Stomach (tissue), 9 donors: ENCODE results near the gene KRT38. TPM values are rescaled to one million over a fixed set of nuclear protein-coding genes. Genes with fewer than 3 reads are reported as not detected.

Source experiments
- DNase-seq, 2 donors: peaks; one replicate each; pipeline versions ENCODE4 v3.0.0 to v3.0.0-alpha.2; 2013 to 2019
- H3K27ac ChIP-seq, 5 donors: fragments of 200-600 bp in 4 of 5; sonication (generic) in 4 of 5; one replicate each; pipeline ENCODE4 v1.5.1; 2013 to 2019; ENCODE audit warnings: mild to moderate bottlenecking in 1 of 5, moderate library complexity in 1 of 5
- H3K27me3 ChIP-seq, 3 donors: fragments of 200-600 bp; sonication (generic); one replicate each; pipeline ENCODE4 v1.5.1; 2017 to 2019; ENCODE audit warnings: mixed run types in 1 of 3
- H3K36me3 ChIP-seq, 4 donors: fragments of 200-600 bp; sonication (generic); 1 replicate in 3 of 4; 2 replicates in 1 of 4; pipeline ENCODE4 v1.5.1; 2016 to 2019
- H3K4me1 ChIP-seq, 4 donors: fragments of 200-600 bp; sonication (generic); one replicate each; pipeline ENCODE4 v1.5.1; 2016 to 2019
- H3K4me3 ChIP-seq, 4 donors: fragments of 200-600 bp; sonication (generic) in 3 of 4; one replicate each; pipeline ENCODE4 v1.5.1; 2016 to 2019; ENCODE audit warnings: mild to moderate bottlenecking in 1 of 4
- H3K9me3 ChIP-seq, 4 donors: fragments of 200-600 bp; sonication (generic); one replicate each; pipeline ENCODE4 v1.5.1; 2016 to 2019
- EP300 ChIP-seq: sonication (generic); formaldehyde crosslinking; IDR thresholded peaks from one replicate; pipeline ENCODE4 v1.6.1; 2017; ENCODE audit warnings: antibody characterized with exemption
- POLR2A ChIP-seq, 4 donors: fragments of 450-650 bp; IDR thresholded peaks; one replicate each; pipeline ENCODE4 v1.6.1; 2016; ENCODE audit warnings: antibody characterized with exemption in 4 of 4, control low read depth in 2 of 4, mild to moderate bottlenecking in 1 of 4, moderate library complexity in 1 of 4
- POLR2AphosphoS5 ChIP-seq, 3 donors: sonication (generic); formaldehyde crosslinking; IDR thresholded peaks; one replicate each; pipeline ENCODE4 v1.6.1; 2016; ENCODE audit warnings: antibody characterized with exemption in 3 of 3
- whole genome bisulfite sequencing, 5 donors: extraction: QIAGEN DNeasy Blood & Tissue Kit in 3 of 5; methylation state at CpG; one replicate each; pipeline versions ENCODE4 v1.1.5 to v1.1.7; 2013 to 2018; 5-methylcytosine and 5-hydroxymethylcytosine counted together
- intact Hi-C: fragments of 100-400 bp; cut with DNase I; formaldehyde crosslinking; loops from one replicate; pipeline ENCODE4 v1.15.1; 2023; ENCODE audit warnings: low total_unique reads
- polyA plus RNA-seq, 3 donors: library from polyadenylated mRNA; stranded (reverse); fragments of 200-250 nt; gene quantifications; one replicate each; pipeline ENCODE4 v1.2.3, GENCODE V29; 2013
- total RNA-seq, 5 donors: library from RNA; depleted of rRNA; stranded (reverse); fragments of >200 nt; gene quantifications; one replicate each; pipeline versions ENCODE4 v1.1.0 to v1.2.3, GENCODE V29; 2014 to 2016
- TF ChIP-seq, protein P1 (sequence below), 7 experiments: fragments of 450-650 bp in 4 of 7; fragments of 200-600 bp in 3 of 7; sonication (generic) in 3 of 7; IDR thresholded peaks; one replicate each; pipeline ENCODE4 v1.5.1; 2016 to 2019; ENCODE audit warnings: antibody characterized with exemption in 7 of 7, control low read depth in 2 of 7, mild to moderate bottlenecking in 1 of 7
- donor health status: healthy with polysubstance abuse.
- donor health status: Bipolar disorder and iron deficiency.
- donor health status: healthy.

The KRT38 gene
- total and polyA plus RNA-seq, 8 donors, result not detected

DNA sequence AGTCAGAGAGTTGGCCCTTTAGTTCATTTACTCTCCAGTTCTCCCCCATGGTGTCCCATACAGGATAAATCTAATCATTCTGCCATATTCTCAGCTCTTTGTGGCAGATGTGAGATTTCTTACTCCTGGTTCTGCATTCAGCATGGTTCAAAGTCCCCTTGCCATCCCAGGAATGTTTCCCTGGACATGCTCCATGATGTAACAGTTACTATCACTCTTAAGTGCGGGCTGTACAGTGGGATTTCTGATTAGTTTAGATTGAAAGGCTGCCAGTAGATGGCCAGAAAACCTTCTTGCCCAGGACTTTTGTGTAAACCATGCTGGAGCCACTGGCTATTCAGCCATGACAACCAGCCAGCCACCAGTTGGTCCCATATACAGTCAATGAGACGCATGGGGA lies 26.8 kb downstream of the KRT38 start:
- intact Hi-C loops, result no loop called here
- Histone ChIP-seq H3K27me3 (no peaks in the 10 kb centered on the region), H3K4me3 (no peak overlapping the region), H3K4me1 (peaks cover 0 to 20% (median 5%) of the 10 kb centered on the region in 4 donors), H3K36me3 (no peaks in the 10 kb centered on the region), H3K27ac (no peak overlapping the region), H3K9me3 (no peaks in the 10 kb centered on the region)
- DNase-seq, result no peak
- WGBS, 5 donors, result 76 to 92% (median 80%) methylated on average over 2 of the region's 2 CpGs
- TF ChIP-seq POLR2AphosphoS5 (IDR thresholded peaks at IDR 0.05) (no peak), POLR2A (IDR thresholded peaks at IDR 0.05) (no peak), EP300 (no peak)
- TF ChIP-seq, protein P1, sequence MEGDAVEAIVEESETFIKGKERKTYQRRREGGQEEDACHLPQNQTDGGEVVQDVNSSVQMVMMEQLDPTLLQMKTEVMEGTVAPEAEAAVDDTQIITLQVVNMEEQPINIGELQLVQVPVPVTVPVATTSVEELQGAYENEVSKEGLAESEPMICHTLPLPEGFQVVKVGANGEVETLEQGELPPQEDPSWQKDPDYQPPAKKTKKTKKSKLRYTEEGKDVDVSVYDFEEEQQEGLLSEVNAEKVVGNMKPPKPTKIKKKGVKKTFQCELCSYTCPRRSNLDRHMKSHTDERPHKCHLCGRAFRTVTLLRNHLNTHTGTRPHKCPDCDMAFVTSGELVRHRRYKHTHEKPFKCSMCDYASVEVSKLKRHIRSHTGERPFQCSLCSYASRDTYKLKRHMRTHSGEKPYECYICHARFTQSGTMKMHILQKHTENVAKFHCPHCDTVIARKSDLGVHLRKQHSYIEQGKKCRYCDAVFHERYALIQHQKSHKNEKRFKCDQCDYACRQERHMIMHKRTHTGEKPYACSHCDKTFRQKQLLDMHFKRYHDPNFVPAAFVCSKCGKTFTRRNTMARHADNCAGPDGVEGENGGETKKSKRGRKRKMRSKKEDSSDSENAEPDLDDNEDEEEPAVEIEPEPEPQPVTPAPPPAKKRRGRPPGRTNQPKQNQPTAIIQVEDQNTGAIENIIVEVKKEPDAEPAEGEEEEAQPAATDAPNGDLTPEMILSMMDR (IDR thresholded peaks at IDR 0.05), result no peak

DNA sequence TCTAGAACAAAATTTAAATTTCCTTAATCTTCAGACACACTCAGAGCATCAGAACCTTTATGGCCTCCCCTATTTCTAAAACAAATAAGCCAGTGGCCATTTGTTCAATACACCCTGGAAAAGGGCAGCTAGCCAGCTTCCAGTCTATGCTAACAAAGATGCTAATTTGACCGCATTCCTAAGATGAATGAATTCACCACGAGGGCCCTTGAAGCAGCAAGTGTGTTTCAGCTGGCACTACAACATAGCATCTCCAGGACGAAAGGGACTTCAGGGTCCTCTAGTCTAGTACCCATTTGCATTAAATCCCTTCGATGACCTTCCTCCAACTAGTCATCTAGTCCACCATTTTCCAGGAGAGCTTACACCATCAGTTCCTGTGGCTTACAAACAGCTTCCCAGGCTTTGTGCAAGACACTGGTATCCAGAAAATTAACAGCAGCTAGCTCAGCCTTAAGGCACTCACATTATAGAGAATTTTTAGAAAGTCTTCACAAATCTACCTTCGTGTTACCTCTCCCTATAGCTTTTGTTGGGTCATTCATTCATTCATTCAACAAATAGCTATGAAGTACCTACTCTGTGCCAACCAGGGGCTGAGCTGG lies 27.3 kb downstream of the KRT38 start:
- H3K4me3 ChIP-seq, result no peak overlapping the region
- no peaks in the 10 kb centered on the region for H3K36me3 ChIP-seq
- TF ChIP-seq POLR2AphosphoS5 (IDR thresholded peaks at IDR 0.05) (no peak), EP300 (no peak), POLR2A (IDR thresholded peaks at IDR 0.05) (no peak)
- TF ChIP-seq, protein P1 (IDR thresholded peaks at IDR 0.05), result no peak
- H3K4me1 ChIP-seq, result peaks cover 0 to 20% (median 5%) of the 10 kb centered on the region in 4 donors
- H3K27ac ChIP-seq, result no peak overlapping the region
- H3K9me3 ChIP-seq, result no peaks in the 10 kb centered on the region
- no peak for DNase-seq
- intact Hi-C loops, result no loop called here
- no peaks in the 10 kb centered on the region for H3K27me3 ChIP-seq
- WGBS, 5 donors, result 49 to 61% (median 56%) methylated on average over 5 of the region's 5 CpGs

DNA sequence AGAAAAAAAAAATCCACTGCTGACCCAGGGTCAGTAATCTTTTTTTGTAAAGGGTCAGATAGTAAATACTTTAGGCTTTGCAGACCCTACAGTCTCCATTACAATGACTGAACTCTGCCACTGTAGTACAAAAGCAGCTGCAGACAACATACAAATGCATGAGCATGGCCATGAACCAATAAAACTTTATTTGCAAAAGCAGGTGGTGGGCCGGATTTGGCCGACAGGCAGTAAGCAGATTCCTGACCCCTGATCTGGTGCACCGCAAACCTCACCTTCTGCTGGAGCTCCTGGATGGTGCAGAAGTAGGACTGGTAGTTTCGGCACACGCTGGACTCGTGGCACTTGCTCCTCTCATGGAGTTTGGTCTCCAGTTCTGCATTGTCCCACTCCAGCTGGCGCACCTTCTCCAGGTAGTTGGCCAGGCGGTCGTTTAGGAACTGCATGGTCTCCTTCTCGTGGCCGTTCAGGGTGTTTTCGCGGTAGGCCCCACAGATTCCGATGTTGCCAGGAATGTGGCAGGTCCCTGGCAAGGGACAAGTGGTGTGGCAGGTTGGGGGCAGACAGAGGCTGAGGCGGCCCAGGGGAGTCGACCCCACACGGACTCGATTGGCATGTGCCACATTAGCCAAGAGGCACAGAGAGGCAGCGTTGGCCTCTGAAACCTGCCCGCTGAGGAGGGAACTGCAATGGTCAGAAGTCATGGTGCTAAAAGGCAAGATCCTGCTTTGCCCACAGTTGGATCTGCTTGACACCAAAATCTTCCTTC lies 29.5 kb downstream of the KRT38 start:
- H3K4me3 ChIP-seq, result no peak overlapping the region
- 91 to 96% (median 95%) methylated on average over 20 of the region's 20 CpGs for WGBS, 5 donors
- H3K36me3 ChIP-seq, result no peaks in the 10 kb centered on the region
- H3K4me1 ChIP-seq, result peaks cover 0 to 5% (median 2%) of the 10 kb centered on the region in 4 donors
- no peak overlapping the region for H3K27ac ChIP-seq
- DNase-seq, result no peak
- no peaks in the 10 kb centered on the region for H3K9me3 ChIP-seq
- no peak for TF ChIP-seq POLR2AphosphoS5 (IDR thresholded peaks at IDR 0.05)
- no peak for TF ChIP-seq EP300
- no peak for TF ChIP-seq POLR2A (IDR thresholded peaks at IDR 0.05)
- TF ChIP-seq, protein P1 (IDR thresholded peaks at IDR 0.05), result no peak
- no peaks in the 10 kb centered on the region for H3K27me3 ChIP-seq
- intact Hi-C loops, result no loop called here

DNA sequence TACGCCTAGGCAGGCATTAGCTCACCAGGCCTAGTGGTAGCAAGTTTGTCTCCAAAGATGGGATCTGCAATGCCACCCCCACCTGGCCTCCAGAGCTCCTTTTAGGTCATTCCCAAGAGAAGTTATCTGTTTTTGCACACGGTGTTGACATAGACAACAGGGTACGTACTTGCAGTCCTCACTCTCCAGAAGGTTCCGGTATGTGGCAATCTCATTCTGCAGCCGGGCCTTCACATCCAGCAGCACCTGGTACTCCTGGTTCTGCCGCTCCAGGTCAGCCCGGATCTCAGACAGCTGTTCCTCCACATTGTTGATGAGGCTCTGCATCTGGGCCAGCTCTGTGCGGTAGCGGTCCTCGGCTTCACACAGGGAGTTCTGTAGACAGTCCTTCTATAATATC lies 33.6 kb downstream of the KRT38 start:
- H3K36me3 ChIP-seq, result no peaks in the 10 kb centered on the region
- H3K27ac ChIP-seq, result no peak overlapping the region
- TF ChIP-seq EP300 (no peak), POLR2A (IDR thresholded peaks at IDR 0.05) (no peak), POLR2AphosphoS5 (IDR thresholded peaks at IDR 0.05) (no peak)
- TF ChIP-seq, protein P1 (IDR thresholded peaks at IDR 0.05), result no peak
- no peak overlapping the region for H3K4me3 ChIP-seq
- no peaks in the 10 kb centered on the region for H3K27me3 ChIP-seq
- no peaks in the 10 kb centered on the region for H3K9me3 ChIP-seq
- DNase-seq, result no peak
- no peaks in the 10 kb centered on the region for H3K4me1 ChIP-seq
- WGBS, 5 donors, result 92 to 95% (median 94%) methylated on average over 10 of the region's 10 CpGs
- intact Hi-C loops, result no loop called here
